GM19099 (cell line): ENCODE results near the gene PTPN12.

Source experiments
- POLR2A ChIP-seq: IDR thresholded peaks from 3 replicates; pipeline ENCODE4 v1.6.1; 2011; ENCODE audit warnings: low read depth; ENCODE audit not compliant: insufficient read length; ENCODE audit errors: extremely low read depth

PTPN12 gene

DNA sequence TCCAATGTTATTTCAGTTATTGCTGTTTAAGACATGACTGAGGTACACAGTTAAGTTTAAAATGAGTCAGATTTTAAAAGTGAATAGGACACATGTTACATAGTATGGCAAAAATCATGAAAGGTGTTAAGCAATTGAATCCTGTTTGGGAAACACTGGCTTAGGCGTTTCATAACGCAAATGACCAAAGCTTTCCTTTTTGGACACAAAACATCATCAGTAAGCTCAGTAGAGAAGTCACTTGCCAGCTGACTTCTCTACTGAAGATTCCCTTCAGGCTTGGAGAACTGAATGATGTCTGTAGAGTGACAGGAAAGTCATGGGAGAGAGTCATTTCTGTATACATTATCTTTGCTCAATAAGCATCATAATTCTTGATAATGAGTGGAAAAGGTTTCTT is 94.7 kb downstream of the PTPN12 start:
- no peak for TF ChIP-seq POLR2A

DNA sequence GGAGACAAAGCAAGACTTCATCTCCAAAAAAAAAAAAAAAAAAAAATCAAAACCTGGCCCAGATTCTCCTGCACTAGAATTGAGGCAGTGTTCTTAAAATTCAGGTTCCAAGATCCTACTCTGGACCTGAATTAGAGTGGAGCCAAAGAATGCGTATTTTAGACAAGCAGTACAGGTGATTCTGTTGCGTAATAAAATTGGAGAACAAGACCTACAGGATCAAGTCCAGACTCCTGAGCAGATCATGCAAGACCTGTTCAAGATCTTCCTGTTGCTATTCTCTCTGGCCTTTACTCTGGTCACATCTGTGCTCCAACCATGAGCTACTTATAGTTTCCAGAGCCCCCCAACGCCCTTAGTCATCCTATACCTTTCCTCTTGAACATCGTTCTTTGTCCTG is 107.7 kb downstream of the PTPN12 start:
- TF ChIP-seq POLR2A: no peak

DNA sequence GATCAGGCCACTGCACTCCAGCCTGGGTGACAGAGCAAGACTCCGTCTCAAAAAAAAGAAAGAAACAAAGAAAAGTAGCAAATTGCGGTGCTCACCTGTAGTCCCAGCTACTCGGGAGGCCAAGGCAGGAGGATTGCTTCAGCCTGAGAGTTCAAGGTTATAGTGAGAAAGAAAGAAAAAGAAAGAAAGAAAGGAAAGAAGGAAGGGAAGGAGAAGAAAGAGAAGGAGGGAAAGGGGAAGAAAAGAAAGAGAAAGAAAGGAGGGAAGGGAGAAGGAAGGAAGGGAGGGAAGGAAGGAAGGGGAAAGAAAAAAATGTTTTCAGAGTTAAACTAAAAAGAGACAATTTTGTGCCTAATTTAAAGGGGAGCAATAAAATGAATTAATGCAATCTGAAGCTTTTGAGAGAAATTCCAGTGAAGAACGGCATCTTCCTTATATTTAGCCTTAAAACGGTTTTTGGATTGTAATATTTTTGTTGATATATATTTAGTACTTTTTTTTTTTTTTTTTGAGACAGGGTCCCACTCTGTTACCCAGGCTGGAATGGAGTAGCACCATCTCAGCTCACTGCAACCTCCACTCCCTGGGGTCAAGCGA is 111.7 kb downstream of the PTPN12 start:
- TF ChIP-seq POLR2A: no peak

DNA sequence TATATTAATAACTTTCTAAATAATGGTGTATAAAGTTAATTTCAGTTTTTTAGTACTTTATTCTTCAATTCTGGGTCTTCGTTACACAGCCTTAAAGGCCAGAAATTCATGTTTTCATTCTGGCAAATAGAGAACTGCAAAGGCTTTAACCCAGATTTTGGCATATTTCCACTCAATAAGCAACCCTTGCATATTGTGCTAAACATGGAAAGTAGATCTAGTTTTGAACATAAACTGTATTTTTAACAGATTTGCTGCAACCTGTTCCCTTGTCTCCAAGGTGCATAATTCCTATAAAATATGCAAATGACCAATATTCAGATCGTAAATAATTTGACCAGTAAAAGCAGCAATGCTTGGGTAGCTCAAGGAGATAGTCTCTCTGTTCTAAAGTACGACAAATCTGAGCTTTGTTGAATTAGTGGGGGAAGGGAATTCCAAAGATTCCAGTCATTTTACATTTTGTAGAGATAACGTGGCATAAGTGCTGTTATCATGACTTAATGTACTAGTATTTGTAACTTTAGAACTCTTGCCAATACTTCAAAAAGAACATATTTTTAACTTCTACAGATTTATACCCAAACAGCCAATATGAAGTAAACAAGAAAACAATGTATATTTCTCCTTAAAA is 112.7 kb downstream of the PTPN12 start:
- no peak for TF ChIP-seq POLR2A

DNA sequence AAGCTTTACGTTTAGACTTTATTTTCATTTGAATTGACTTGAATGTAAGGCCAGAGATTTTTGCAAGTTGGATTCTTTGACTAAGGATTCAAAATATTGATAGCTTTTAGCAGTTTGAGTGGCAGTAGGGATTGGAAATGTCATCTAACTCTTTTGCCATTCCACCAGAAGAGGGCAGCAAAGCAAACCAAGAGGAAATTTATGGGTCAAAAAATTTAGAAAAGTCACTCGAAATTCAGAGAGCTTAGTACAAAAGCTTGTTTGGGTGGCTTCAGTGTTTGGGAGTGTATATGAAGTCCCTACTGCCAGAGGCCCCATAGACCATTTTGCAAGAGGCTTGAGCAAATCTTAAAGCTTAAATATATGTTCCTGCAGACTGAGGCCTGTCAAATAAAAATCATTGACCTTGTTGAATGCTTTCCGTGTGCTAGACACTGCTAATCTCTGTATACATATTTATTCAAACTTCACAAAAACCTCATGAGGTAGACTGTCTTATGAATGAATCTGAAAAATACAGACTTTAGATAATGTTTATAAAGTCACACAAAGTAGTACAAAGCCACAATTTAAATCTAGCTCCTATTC is 114.6 kb downstream of the PTPN12 start:
- no peak for TF ChIP-seq POLR2A

DNA sequence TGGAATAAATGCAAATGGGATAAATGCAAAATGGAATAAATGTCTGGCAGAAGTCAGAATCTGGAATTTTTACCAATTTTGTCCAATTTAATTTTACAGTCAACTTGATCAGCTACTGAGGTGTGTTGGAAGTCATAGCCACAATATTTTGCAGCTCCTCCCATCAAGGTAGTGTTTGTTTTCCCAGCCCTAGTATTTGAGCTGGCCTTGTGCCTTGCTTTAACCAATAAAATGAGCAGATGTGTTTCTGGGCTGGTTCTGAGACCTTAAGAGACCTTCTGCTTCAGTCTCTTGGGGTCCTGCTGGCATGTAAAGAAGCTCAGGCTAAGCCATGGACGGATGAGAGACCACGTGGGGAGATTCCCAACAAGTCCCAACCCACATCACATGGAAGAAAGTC is 116.5 kb downstream of the PTPN12 start:
- TF ChIP-seq POLR2A: no peak

DNA sequence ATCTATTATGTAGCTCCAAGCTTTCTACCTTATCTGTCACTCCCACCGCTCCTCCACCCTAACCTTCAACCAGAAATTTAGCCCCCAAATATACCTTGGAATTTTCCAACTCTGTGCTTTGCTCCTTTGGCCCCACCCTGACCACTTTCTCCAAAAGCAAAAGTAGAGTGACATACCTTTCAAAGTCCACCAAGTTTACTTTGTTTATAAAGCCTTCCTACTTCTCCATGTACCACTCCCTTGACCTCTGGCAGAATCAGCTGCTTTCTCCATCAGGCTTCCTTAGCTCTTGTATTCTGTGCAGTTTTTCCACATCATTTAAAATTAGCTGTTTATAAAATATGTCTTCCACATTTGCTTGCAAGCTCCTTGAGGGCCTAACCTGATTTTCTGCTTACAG is 118.3 kb downstream of the PTPN12 start:
- no peak for TF ChIP-seq POLR2A

DNA sequence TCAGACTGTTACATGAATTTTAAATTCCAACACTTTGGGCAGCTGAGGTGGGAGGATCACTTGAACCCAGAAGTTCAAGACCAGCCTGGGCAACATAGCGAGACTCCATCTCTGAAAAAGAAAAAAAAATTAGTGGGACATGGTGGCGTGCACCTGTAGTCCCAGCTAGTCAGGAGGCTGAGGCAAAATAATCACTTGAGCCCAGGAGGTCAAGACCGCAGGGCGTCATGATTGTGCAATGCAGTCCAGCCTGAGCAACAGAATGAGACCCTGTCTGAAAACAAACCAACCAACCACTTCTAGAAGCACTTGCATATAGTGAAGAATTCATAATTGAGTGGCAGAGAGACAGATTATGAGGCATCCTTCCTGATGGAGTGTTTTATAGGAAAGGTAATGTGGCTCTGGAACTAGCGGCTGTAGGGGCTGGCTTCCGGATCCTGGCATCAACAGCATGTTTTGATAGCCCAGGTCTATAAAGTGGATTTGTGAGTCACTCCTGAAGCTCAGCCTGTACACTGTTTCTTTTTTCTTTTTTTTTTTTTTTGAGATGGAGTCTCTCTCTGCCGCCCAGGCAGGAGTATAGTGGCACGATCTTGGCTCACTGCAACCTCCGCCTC is 118.9 kb downstream of the PTPN12 start:
- TF ChIP-seq POLR2A: no peak

DNA sequence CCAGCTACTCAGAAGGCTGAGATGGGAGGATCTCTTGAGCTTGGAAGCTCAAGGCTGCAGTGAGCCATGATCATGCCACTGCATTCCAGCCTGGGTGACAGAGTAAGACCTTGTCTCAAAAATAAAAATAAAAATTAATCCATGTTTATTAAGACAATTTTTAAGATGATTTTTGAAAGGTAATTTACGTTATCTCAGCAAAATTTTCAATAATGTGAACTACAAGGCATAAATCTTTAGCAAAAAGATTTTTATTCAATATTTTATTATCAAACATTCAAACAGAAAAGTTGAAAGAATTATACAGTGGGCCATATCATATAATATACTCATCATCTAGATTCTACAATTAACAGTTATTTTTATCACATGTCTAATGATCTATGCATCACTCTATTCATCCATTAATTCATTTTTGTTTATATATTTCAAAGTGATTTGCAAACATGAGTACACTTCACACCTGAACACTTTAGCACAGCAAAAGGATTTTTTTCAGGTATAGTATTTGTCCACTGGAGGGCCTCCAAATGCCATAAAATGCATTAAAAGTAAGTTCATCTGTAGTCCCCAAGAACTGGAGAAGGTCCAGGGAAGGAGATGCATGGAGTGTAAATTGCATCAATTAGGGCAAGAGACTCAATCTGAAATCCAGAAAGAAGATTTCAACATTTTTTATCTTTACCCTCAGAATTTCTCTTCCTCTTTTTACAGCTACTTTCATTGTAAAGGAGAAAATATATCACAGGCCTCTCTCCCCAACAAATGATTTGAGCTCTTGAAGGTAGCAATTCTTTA is 120.5 kb downstream of the PTPN12 start:
- no peak for TF ChIP-seq POLR2A

DNA sequence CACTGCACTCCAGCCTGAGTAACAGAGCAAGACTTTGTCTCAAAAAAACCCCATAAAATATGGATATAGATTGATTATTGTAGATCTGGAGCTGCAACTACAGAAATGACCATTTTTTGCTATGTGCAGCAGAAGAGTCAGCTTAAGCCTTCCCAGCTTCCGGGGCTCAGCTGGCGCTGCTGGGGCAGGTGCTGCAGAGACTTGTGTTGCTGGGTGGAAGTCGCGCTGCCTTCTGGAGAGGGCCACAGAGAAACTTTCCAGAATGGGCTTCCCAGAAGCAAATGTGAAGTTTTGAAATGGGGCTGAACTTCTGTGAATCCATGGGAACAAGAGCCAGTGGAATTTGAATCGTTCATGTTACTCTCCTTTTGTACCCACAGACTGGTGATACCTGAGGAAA is 121.8 kb downstream of the PTPN12 start:
- TF ChIP-seq POLR2A: no peak

DNA sequence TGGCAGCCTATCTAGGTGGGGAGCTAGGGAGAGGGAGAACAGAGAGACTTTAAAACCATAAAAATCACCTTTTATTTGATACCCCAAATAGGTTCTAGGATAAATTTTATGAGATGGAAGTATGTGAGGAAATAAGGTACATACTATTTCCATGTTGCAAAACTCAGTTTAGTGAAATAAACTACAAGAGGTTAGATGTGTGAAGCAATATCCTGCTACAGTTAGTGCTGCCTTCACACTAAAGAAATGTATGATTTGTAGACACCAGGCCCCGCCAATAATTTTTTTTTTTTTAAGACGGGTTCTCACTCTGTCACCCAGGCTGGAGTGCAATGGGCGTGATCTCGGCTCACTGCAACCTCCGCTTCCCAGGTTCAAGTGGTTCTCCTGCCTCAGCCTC is 124.7 kb downstream of the PTPN12 start:
- TF ChIP-seq POLR2A: no peak

DNA sequence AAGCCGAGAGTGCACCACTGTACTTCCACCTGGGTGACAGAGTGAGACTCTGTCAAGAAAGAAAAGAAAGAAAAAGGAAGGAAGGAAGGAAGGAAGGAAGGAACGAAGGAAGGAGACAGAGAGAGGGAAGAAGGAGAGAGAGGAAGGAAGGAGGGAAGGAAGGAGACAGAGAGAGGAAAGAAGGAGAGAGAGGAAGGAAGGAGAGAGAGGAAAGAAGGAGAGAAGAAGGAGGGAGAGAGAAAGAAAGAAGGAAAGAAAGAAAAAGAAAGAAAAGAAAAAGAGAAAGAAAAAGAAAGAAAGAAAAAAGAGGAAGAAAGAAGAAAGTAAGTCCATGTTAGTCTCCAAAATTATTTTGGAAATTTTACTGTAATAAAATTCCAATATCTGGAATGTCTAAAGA is 125.8 kb downstream of the PTPN12 start:
- TF ChIP-seq POLR2A: no peak

DNA sequence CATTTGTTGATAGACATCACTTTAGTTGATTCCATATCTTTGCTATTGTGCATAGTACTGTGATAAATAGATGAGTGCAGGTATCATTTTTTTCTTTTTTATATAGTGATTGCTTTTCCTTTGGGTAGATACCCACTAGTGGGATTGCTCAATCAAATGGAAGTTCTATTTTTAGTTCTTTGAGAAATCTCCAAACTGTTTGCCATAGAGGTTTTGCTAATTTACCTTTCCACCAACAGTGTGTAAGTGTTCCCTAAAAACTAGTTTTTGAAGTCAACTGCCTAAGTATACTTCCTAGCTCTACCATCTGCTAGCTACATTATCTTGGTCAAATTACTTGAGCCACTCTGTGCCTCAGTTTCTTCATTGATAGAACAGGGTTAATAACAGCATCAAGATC is 127.6 kb downstream of the PTPN12 start:
- TF ChIP-seq POLR2A: no peak

DNA sequence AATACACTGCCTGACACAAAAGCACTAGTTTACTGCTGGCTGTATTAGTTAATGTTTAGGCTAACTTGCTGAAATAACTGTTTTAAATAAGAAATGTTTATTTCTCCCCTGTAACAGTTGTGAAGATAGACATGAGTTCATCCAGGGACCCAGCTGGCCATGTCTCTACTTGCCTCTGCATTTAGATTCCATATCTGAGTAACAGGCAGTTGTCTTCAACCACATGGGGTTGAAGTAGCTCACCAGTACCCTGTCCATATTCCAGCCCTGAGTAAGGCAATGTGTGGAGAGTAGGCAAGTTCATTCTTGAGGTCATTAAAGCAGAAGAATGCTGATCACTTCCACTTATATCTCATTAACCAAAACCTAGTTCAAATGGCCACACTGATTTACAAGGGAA is 128.1 kb downstream of the PTPN12 start:
- no peak for TF ChIP-seq POLR2A

DNA sequence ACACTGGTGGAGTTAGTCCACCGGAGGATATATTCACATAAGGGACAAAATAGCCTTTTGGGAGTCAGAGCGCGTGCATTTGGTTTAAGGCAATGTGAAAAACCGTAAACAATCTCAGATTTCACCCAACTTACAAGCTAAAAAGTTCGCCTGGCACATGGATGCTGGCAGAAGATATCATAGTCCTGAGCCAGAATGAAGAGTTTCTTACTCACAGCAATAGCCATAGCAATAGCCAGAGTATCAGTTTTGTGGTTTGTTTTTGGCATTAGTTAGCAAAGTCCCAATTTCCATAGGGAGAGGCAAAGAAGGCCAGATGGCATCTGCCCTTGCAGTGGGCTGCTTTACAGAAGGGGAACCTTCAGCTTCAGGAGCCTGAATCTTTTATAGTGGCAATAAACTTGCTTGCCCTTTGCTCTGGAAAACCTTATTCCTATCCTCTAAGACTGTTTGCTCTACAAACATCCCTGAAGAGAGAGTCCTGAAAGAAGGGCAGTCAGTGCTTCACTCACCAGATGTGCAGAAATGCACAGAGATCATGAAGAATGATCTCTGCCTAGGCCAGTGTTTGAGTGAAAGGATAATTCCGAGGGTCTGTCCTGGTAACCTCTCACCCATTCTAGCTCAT is 130.5 kb downstream of the PTPN12 start:
- no peak for TF ChIP-seq POLR2A
